ENCODE measurements around the gene PHF12. TPM values are rescaled to one million over a fixed set of nuclear protein-coding genes. Genes with fewer than 3 reads are reported as not detected.

The PHF12 gene
- total and polyA plus RNA-seq, 10 of the 15 experiments (the other 5 are each of a cell fraction or from before 2014, with no cell fraction given): 1.3 to 43.9 (median 19.2) TPM

DNA sequence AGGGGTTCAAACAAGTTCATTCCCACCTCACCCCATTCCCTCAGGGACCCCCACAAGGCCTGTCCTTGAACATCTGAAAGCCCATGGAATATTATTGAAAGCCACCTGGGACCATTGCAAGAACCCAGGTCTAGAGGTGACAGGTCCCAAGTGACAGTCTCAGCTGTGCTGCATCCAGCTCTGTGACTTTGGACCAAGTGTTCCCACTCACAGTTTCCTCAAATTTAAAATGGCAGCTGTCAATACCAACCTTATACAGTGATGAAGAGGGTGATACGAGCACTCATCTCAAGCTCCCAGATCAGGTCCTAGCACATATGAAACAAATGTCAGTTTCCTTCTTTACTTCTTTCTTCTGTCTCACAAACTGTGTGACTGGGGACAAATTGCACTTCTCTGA, 87.4 kb downstream of the PHF12 start:
- ATAC-seq: no peak
- peaks cover 9% of the 10 kb centered on the region for H3K4me1 ChIP-seq (ENCODE audit: control insufficient read depth, insufficient read depth, low read length)
- no peaks in the 10 kb centered on the region for H3K9me3 ChIP-seq (replicated peaks; ENCODE audit: control insufficient read depth, insufficient read depth, low read length)
- no peak for FAIRE-seq
- no peak overlapping the region for H3K9ac ChIP-seq (ENCODE audit: control insufficient read depth, insufficient read depth, low read length)
- DNase-seq (ENCODE audit: low read depth, low spot score): no peak
- H3K36me3 ChIP-seq (ENCODE audit: control insufficient read depth in 2 of 2, insufficient read depth in 2 of 2, low read length in 1 of 2): peaks cover 2 to 9% of the 10 kb centered on the region in 2 experiments; a peak in 3 of 4 replicates
- TF ChIP-seq SPI1 (IDR thresholded peaks at IDR 0.05; ENCODE audit: borderline replicate concordance, insufficient read depth, low read depth, low read length) (no peak), HDGF (IDR thresholded peaks at IDR 0.05) (no peak)
- BruUV-seq (replicated peaks): no TSS peak
- intact Hi-C loops (cut with micrococcal nuclease; ENCODE audit: unreplicated experiment): no loop called here
- ChIA-PET SMC1A (ENCODE audit: uncharacterized antibody, unreplicated experiment) (interaction anchor here (1.1 to 4.0 kb wide), 3 partner anchors 24 to 30 kb away, joined by 3 to 19 read pairs (median 4); no protein-coding TSS in a partner anchor), POLR2A (interaction anchor here (0.5 kb wide), 1 partner anchor 10 kb away, joined by 3 read pairs; no protein-coding TSS in a partner anchor), CTCF (interaction anchor here (2.2 kb wide), 1 partner anchor 15 kb away, joined by 12 read pairs; no protein-coding TSS in a partner anchor), RAD21 (ENCODE audit: unreplicated experiment) (interaction anchor here (0.7 to 1.3 kb wide), 4 partner anchors 14 to 183 kb away, joined by 3 to 4 read pairs (median 3); no protein-coding TSS in a partner anchor)
- no peaks in the 10 kb centered on the region for H4K20me1 ChIP-seq (ENCODE audit: control insufficient read depth, insufficient read depth)
- H3K4me3 ChIP-seq: no peak overlapping the region
- in situ Hi-C loops (cut with MboI): no loop called here
- H3K27ac ChIP-seq (ENCODE audit: control insufficient read depth, insufficient read depth): no peak overlapping the region
- 100% methylated on average over 1 of the region's 1 CpG for WGBS (ENCODE audit: insufficient coverage, insufficient replicate concordance, low lambda C conversion rate, missing lambda C conversion rate)
- no peaks in the 10 kb centered on the region for H3K27me3 ChIP-seq (replicated peaks in 1 of 2; ENCODE audit: control insufficient read depth in 2 of 2, insufficient read depth in 2 of 2, low read length in 1 of 2)
- H3K79me2 ChIP-seq (ENCODE audit: control insufficient read depth, insufficient read depth, low read length): no peaks in the 10 kb centered on the region
- H3K4me2 ChIP-seq (ENCODE audit: control insufficient read depth, insufficient read depth): no peak overlapping the region
- no peak overlapping the region for H2AFZ ChIP-seq (ENCODE audit: control insufficient read depth, low read depth, low read length)

DNA sequence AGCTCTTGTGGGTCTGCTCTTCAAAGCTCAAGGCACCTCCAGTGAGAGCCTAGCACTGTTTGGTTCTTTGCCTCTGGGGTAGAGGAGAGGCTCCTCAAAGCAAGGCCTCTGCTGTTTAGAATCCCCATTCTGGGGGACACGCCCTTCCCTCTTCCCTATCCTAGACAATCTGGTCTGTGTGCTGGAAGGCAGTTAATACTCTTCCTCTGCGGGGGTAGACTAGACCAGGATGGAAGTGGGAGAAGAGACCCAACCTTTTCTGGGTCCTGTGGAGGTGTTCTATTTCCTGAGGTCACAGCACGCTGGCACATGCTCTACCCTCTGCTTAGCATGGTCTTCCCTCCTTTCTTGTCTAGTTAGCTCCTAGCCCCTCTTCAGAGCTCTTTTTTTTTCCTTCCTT, 88.8 kb downstream of the PHF12 start:
- WGBS (ENCODE audit: insufficient coverage, insufficient replicate concordance, low lambda C conversion rate, missing lambda C conversion rate): 92% methylated on average over 3 of the region's 3 CpGs
- Histone ChIP-seq H4K20me1 (ENCODE audit: control insufficient read depth, insufficient read depth) (no peaks in the 10 kb centered on the region), H3K9ac (ENCODE audit: control insufficient read depth, insufficient read depth, low read length) (no peak overlapping the region), H3K27ac (ENCODE audit: control insufficient read depth, insufficient read depth) (no peak overlapping the region), H3K4me2 (ENCODE audit: control insufficient read depth, insufficient read depth) (no peak overlapping the region), H3K36me3 (ENCODE audit: control insufficient read depth in 2 of 2, insufficient read depth in 2 of 2, low read length in 1 of 2) (peaks cover 10 to 16% of the 10 kb centered on the region in 2 experiments; a peak in 3 of 4 replicates), H3K79me2 (ENCODE audit: control insufficient read depth, insufficient read depth, low read length) (no peaks in the 10 kb centered on the region), H3K4me1 (ENCODE audit: control insufficient read depth, insufficient read depth, low read length) (peaks cover 14% of the 10 kb centered on the region), H3K27me3 (replicated peaks in 1 of 2; ENCODE audit: control insufficient read depth in 2 of 2, insufficient read depth in 2 of 2, low read length in 1 of 2) (no peaks in the 10 kb centered on the region), H3K9me3 (replicated peaks; ENCODE audit: control insufficient read depth, insufficient read depth, low read length) (no peaks in the 10 kb centered on the region), H3K4me3 (no peak overlapping the region), H2AFZ (ENCODE audit: control insufficient read depth, low read depth, low read length) (no peak overlapping the region)
- ChIA-PET RAD21 (ENCODE audit: unreplicated experiment) (interaction anchor here (0.6 kb wide), 1 partner anchor 108 kb away, joined by 4 read pairs; no protein-coding TSS in a partner anchor), SMC1A (ENCODE audit: uncharacterized antibody, unreplicated experiment) (interaction anchor here (1.2 to 1.7 kb wide), 3 partner anchors 9 to 99 kb away, joined by 4 to 5 read pairs (median 4); no protein-coding TSS in a partner anchor), CTCF (interaction anchor here (0.6 to 0.9 kb wide), 2 partner anchors 14 to 39 kb away, joined by 3 read pairs; no protein-coding TSS in a partner anchor), POLR2A (interaction anchor here (0.6 to 1.2 kb wide), 3 partner anchors 42 to 287 kb away, joined by 3 to 7 read pairs (median 5); no protein-coding TSS in a partner anchor)
- DNase-seq (ENCODE audit: low read depth, low spot score): no peak
- intact Hi-C loops (cut with micrococcal nuclease; ENCODE audit: unreplicated experiment) (no loop called here), in situ Hi-C loops (cut with MboI) (no loop called here)
- BruUV-seq (replicated peaks): no TSS peak
- no peak for ATAC-seq
- no peak for TF ChIP-seq SIN3A (IDR thresholded peaks at IDR 0.05; ENCODE audit: low read depth, low read length)
- TF ChIP-seq, protein P1, sequence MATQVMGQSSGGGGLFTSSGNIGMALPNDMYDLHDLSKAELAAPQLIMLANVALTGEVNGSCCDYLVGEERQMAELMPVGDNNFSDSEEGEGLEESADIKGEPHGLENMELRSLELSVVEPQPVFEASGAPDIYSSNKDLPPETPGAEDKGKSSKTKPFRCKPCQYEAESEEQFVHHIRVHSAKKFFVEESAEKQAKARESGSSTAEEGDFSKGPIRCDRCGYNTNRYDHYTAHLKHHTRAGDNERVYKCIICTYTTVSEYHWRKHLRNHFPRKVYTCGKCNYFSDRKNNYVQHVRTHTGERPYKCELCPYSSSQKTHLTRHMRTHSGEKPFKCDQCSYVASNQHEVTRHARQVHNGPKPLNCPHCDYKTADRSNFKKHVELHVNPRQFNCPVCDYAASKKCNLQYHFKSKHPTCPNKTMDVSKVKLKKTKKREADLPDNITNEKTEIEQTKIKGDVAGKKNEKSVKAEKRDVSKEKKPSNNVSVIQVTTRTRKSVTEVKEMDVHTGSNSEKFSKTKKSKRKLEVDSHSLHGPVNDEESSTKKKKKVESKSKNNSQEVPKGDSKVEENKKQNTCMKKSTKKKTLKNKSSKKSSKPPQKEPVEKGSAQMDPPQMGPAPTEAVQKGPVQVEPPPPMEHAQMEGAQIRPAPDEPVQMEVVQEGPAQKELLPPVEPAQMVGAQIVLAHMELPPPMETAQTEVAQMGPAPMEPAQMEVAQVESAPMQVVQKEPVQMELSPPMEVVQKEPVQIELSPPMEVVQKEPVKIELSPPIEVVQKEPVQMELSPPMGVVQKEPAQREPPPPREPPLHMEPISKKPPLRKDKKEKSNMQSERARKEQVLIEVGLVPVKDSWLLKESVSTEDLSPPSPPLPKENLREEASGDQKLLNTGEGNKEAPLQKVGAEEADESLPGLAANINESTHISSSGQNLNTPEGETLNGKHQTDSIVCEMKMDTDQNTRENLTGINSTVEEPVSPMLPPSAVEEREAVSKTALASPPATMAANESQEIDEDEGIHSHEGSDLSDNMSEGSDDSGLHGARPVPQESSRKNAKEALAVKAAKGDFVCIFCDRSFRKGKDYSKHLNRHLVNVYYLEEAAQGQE (IDR thresholded peaks at IDR 0.05; ENCODE audit: low read depth, low read length): no peak
- no peak for TF ChIP-seq CHD2 (IDR thresholded peaks at IDR 0.05; ENCODE audit: borderline replicate concordance, low read depth, low read length)
- no peak for TF ChIP-seq BCL11A (IDR thresholded peaks at IDR 0.05; ENCODE audit: low read depth, low read length)
- TF ChIP-seq JUNB (IDR thresholded peaks at IDR 0.05): no peak
- no peak for TF ChIP-seq FOXM1 (IDR thresholded peaks at IDR 0.05; ENCODE audit: low read depth, low read length)
- TF ChIP-seq MYC (IDR thresholded peaks at IDR 0.05; ENCODE audit: insufficient read depth, insufficient read length, insufficient replicate concordance, low read length, severe bottlenecking): no peak
- no peak for TF ChIP-seq LARP7 (IDR thresholded peaks at IDR 0.05)
- no peak for TF ChIP-seq ZNF207 (IDR thresholded peaks at IDR 0.05; ENCODE audit: borderline replicate concordance)
- no peak for TF ChIP-seq CREM (IDR thresholded peaks at IDR 0.05; ENCODE audit: low read depth)
- FAIRE-seq: no peak

All from GM12878 (cell line).